Breast epithelium (tissue), 3 donors: ENCODE measurements around the gene PHLDA3.

Source experiments
- CTCF ChIP-seq, 3 donors: fragments of 450-650 bp; IDR thresholded peaks; one replicate each; pipeline ENCODE4 v1.5.1; 2016 to 2017; ENCODE audit warnings: antibody characterized with exemption in 3 of 3, mild to moderate bottlenecking in 3 of 3, moderate library complexity in 3 of 3
- POLR2A ChIP-seq: fragments of 450-650 bp; IDR thresholded peaks from one replicate; pipeline ENCODE4 v1.6.1; 2016; ENCODE audit warnings: antibody characterized with exemption, mild to moderate bottlenecking, moderate library complexity

GRCh38 chr1:201499191-201499590 lies 30.2 kb upstream of the PHLDA3 start:
- TF ChIP-seq CTCF (IDR thresholded peaks at IDR 0.05), result no peak
- no peak for TF ChIP-seq POLR2A
